ENCODE data around the gene TMEM98.

GRCh38 chr17:32943206-32943605, 15.3 kb downstream of the TMEM98 start:
- TF ChIP-seq CTCF (IDR thresholded peaks at IDR 0.05) (no peak), POLR2A (IDR thresholded peaks at IDR 0.05) (no peak), POLR2AphosphoS5 (IDR thresholded peaks at IDR 0.05) (no peak)

Measured in prostate gland (tissue), 2 donors.